ENCODE results near the gene COQ10A. TPM values are rescaled to one million over a fixed set of nuclear protein-coding genes. Genes with fewer than 3 reads are reported as not detected.
A peak's percentile ranks its signal among the peaks of the same experiment; 100 is the strongest.

Gene COQ10A
- total RNA-seq, 1 experiment from 2014 or later, result 26.1 TPM

- H2AFZ ChIP-seq (ENCODE audit: low read length), result peak overlapping the region; percentile 49
These were observed 7.9 kb upstream of the COQ10A start for GRCh38 chr12:56258820-56259183.

More at GRCh38 chr12:56258820-56259183, 7.9 kb upstream of the COQ10A start:
- no peak for TF ChIP-seq CTCF (conservative IDR thresholded peaks at IDR 0.05)
- no peaks in the 10 kb centered on the region for H3K79me1 ChIP-seq (ENCODE audit: insufficient read depth, low read depth, low read length, poor library complexity, severe bottlenecking)
- H2BK120ac ChIP-seq (ENCODE audit: low read depth, low read length, poor library complexity, severe bottlenecking), result no peak overlapping the region
- peak overlapping the region; percentile 40 for H3K9ac ChIP-seq (ENCODE audit: extremely low read depth, insufficient read length, low read length)
- WGBS (ENCODE audit: extremely low coverage, insufficient read length, low lambda C conversion rate), result no CpG with 5 or more reads among the region's 9 CpGs
- H3K27ac ChIP-seq (ENCODE audit: insufficient read length, low read depth, low read length), result no peak overlapping the region
- H3K4me2 ChIP-seq (ENCODE audit: insufficient read depth, insufficient read length, low read length), result peak overlapping the region; percentile 85
- Mint-ChIP-seq H3K4me3 (peak overlapping the region; percentile 77 to 85), H3K27ac (peak overlapping the region in 1 of 3 experiments; percentile 60; a peak in 3 of 7 replicates), H3K4me1 (peaks cover 20% of the 10 kb centered on the region in 2 experiments), H3K9me3 (no peaks in the 10 kb centered on the region; a peak in 1 of 5 replicates), H3K36me3 (ENCODE audit: insufficient read depth in 1 of 3, low read depth in 3 of 3) (peaks cover 17 to 29% (median 29%) of the 10 kb centered on the region in 3 experiments; a peak in 6 of 7 replicates), H3K27me3 (ENCODE audit: low read depth) (peaks cover 2% of the 10 kb centered on the region; the same call in 1 of the 2 replicates)
- H4K91ac ChIP-seq (ENCODE audit: insufficient read length, low read depth, low read length), result no peak overlapping the region
- H3T11ph ChIP-seq (ENCODE audit: low read length), result no peak overlapping the region
- H3K14ac ChIP-seq (ENCODE audit: insufficient read depth, low read length), result 0 out of 2 replicates have a peak overlapping the region, but pooled peaks have one; percentile 4
- no peaks in the 10 kb centered on the region for H3K23me2 ChIP-seq (ENCODE audit: insufficient read length, low read depth, low read length, poor library complexity, severe bottlenecking)
- H4K5ac ChIP-seq (ENCODE audit: insufficient read length, low read depth, low read length), result no peak overlapping the region
- no peaks in the 10 kb centered on the region for H3K79me2 ChIP-seq (ENCODE audit: insufficient read depth, low read length)
- H2BK5ac ChIP-seq (ENCODE audit: insufficient read length, low read length), result no peak overlapping the region
- H3K9me3 ChIP-seq (ENCODE audit: control insufficient read depth, low read depth, low read length), result no peaks in the 10 kb centered on the region
- H3K4me1 ChIP-seq (ENCODE audit: insufficient read depth, low read length), result no peaks in the 10 kb centered on the region
- H3K4ac ChIP-seq (ENCODE audit: low read depth, low read length), result no peak overlapping the region
- no peaks in the 10 kb centered on the region for H3K27me3 ChIP-seq (ENCODE audit: insufficient read depth, low read length)
- no peak overlapping the region for H2BK15ac ChIP-seq (ENCODE audit: low read depth, low read length)
- no peak overlapping the region for H4K8ac ChIP-seq (replicated peaks; ENCODE audit: insufficient read length, low read depth, low read length)
- no peak overlapping the region for H3K18ac ChIP-seq (ENCODE audit: insufficient read length, low read depth, low read length)
- DNase-seq, result no peak
- H3K56ac ChIP-seq (ENCODE audit: insufficient read length, low read depth, low read length), result no peak overlapping the region
- H2AK5ac ChIP-seq (ENCODE audit: insufficient read length, low read length), result no peak overlapping the region
- H2BK12ac ChIP-seq (ENCODE audit: insufficient read length, low read depth, low read length), result no peak overlapping the region
- no peak overlapping the region for H2BK20ac ChIP-seq (ENCODE audit: low read depth, low read length, poor library complexity, severe bottlenecking)
- H4K20me1 ChIP-seq (ENCODE audit: control insufficient read depth, insufficient read depth, insufficient read length), result no peaks in the 10 kb centered on the region
- H3K23ac ChIP-seq (ENCODE audit: insufficient read length, low read depth, low read length), result no peak overlapping the region
